Calu3 (cell line): ENCODE data around the gene KLHDC7A. TPM values are rescaled to one million over a fixed set of nuclear protein-coding genes. Genes with fewer than 3 reads are reported as not detected.

Experiments used
- BruUV-seq: library from RNA; stranded (reverse); fragments of 400-500 nt; replicated peaks from 2 replicates; lab custom pipeline; 2021; lab: Mats Ljungman, UMichigan
- CTCF ChIA-PET: fragments of 300-600 bp; sonication (Branson Sonifier 250); formaldehyde crosslinking; loops from one replicate; lab custom pipeline; 2022; ENCODE audit warnings: antibody characterized with exemption; lab: Charles Lee
- DNase-seq: peaks from one replicate; pipeline ENCODE4 v3.0.0; 2022
- H3K27ac Mint-ChIP-seq: one replicate; pipeline ENCODE4 v1.8.0; 2022; ENCODE audit warnings: mixed read lengths; ENCODE audit not compliant: unreplicated experiment
- H3K27me3 Mint-ChIP-seq: one replicate; pipeline ENCODE4 v1.8.0; 2022; ENCODE audit warnings: mixed read lengths; ENCODE audit not compliant: unreplicated experiment
- H3K36me3 Mint-ChIP-seq: one replicate; pipeline ENCODE4 v1.8.0; 2022; ENCODE audit warnings: mild to moderate bottlenecking, moderate library complexity, mixed read lengths; ENCODE audit not compliant: insufficient read depth, unreplicated experiment
- H3K4me1 Mint-ChIP-seq: one replicate; pipeline ENCODE4 v1.8.0; 2022; ENCODE audit warnings: mild to moderate bottlenecking, low read depth, mixed read lengths; ENCODE audit not compliant: unreplicated experiment
- H3K4me3 Mint-ChIP-seq: one replicate; pipeline ENCODE4 v1.8.0; 2022; ENCODE audit warnings: mild to moderate bottlenecking, low read depth, moderate library complexity, mixed read lengths; ENCODE audit not compliant: unreplicated experiment
- H3K9me3 Mint-ChIP-seq: one replicate; pipeline ENCODE4 v1.8.0; 2022; ENCODE audit warnings: low read depth, mixed read lengths; ENCODE audit not compliant: unreplicated experiment
- intact Hi-C: fragments of 100-400 bp; cut with micrococcal nuclease; formaldehyde crosslinking; loops from one replicate; pipeline ENCODE4 v1.10.0; 2022; ENCODE audit not compliant: unreplicated experiment
- total RNA-seq: library from RNA; stranded (reverse); gene quantifications from 2 replicates; pipeline ENCODE4 v1.2.3, GENCODE V29; 2022
- TF ChIP-seq, protein P1 (sequence below): fragments of 200-600 bp; IDR thresholded peaks from one replicate; pipeline ENCODE4 v1.8.0; 2022; ENCODE audit warnings: antibody characterized with exemption; ENCODE audit not compliant: unreplicated experiment

The KLHDC7A gene
- total RNA-seq, 1 experiment from 2014 or later: 14.3 TPM

DNA sequence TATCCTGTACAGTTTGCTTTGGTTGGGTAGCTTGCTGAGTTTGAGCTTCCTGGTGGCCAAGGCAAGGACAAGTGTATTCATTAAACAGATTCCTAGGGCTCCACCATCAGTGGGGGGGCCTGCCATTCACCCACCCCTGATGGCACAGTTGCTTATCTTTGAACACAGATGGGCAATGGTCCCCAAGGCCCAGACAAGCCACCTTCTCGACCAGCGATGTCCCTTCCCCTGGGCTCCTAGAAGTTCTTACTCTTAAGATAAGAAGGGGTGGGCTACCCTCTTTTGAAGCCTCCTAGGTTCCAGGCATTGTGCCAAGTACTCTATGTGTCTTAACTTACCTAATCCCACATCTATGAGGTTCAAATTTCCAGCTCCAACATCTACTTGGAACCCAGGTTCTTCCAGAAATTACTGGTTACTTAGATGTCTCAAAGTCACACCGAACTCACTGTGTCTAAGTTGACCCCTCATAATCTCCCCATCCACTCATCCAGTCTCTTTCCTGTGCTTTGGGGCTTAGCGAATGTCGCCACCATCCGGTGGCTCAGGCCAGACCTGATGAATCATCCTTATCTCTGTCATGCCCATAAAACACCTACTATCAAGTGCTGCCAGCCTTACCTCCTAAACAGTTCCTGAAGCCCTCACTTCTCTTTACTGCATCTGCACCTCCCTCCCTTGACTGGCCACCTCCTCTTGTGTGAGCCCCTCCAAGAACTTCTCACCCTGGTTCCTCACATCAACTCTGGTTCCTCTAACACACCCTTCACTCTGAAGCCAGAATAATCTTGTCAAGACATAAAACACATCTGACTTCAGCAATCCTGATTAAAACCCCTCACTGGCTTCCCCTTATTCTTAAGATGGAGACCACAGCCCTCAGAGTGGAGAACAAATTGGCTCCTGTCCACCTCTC is 50.1 kb downstream of the KLHDC7A start:
- Mint-ChIP-seq H3K9me3 (no peaks in the 10 kb centered on the region), H3K36me3 (no peaks in the 10 kb centered on the region), H3K4me1 (no peaks in the 10 kb centered on the region), H3K4me3 (no peak overlapping the region), H3K27me3 (peaks cover 96% of the 10 kb centered on the region), H3K27ac (no peak overlapping the region)
- TF ChIP-seq, protein P1, sequence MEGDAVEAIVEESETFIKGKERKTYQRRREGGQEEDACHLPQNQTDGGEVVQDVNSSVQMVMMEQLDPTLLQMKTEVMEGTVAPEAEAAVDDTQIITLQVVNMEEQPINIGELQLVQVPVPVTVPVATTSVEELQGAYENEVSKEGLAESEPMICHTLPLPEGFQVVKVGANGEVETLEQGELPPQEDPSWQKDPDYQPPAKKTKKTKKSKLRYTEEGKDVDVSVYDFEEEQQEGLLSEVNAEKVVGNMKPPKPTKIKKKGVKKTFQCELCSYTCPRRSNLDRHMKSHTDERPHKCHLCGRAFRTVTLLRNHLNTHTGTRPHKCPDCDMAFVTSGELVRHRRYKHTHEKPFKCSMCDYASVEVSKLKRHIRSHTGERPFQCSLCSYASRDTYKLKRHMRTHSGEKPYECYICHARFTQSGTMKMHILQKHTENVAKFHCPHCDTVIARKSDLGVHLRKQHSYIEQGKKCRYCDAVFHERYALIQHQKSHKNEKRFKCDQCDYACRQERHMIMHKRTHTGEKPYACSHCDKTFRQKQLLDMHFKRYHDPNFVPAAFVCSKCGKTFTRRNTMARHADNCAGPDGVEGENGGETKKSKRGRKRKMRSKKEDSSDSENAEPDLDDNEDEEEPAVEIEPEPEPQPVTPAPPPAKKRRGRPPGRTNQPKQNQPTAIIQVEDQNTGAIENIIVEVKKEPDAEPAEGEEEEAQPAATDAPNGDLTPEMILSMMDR: no peak
- DNase-seq: no peak
- BruUV-seq: no TSS peak
- CTCF ChIA-PET: no interaction called here
- intact Hi-C loops: no loop called here

DNA sequence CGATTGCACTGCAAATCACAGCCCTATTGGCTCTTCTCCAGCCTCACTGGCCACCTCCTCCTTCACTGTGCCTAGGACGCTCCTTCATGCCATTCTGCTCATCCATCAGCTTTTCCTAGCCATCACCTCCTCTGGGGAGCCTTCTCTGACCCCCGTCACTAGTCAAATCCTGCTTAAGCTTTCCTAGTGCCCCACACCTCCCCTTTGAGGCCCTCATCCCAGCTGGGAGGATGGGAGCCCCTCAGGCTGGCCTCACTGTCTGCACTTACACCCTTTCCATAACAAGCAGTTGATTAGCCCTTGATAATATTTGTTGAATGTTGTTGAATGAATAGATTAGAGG is 50.7 kb downstream of the KLHDC7A start:
- Mint-ChIP-seq H3K4me3 (no peak overlapping the region), H3K27ac (no peak overlapping the region), H3K36me3 (no peaks in the 10 kb centered on the region), H3K4me1 (no peaks in the 10 kb centered on the region), H3K9me3 (no peaks in the 10 kb centered on the region), H3K27me3 (peaks cover 96% of the 10 kb centered on the region)
- intact Hi-C loops: no loop called here
- TF ChIP-seq, protein P1: no peak
- no TSS peak for BruUV-seq
- CTCF ChIA-PET: no interaction called here
- no peak for DNase-seq

DNA sequence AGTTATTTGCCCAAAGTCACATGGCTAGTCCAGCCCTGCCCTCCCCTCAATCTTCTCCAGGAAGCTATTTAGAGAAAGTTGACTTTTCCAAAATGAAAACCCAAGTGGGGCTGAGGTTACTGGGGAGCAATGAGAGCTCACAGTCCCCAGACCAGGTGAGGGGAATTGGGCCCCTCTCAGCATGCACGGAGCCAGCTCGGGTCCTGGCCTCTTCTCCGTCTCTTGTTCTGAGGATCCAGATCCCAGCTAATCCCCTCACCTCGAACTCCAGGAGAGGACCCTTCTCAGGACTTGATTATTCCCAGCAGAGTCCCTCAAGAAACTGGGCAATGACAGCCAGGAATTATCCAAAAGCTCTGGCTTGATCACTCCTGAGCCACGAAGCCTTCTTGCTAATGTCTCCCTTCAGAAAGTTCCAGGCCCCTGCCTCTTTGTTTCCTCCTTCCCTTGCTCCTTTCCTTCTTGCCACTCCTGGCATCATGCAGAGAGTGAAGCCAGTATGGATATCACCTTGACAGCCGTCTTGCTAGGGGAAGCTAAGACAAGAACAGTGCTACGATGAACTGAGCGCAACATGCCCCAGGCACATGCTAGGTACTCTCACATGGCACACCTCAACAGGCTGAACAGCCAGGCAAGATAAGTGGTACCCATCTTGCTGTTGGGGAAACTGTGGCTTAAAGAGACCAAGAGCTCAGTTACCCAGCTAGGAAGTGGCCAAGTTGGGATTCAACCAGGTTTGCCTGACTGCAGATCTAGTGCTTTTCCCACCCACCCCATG is 51.9 kb downstream of the KLHDC7A start:
- intact Hi-C loops: no loop called here
- no peaks in the 10 kb centered on the region for H3K4me1 Mint-ChIP-seq
- no peak overlapping the region for H3K27ac Mint-ChIP-seq
- no peak for DNase-seq
- BruUV-seq: no TSS peak
- no peaks in the 10 kb centered on the region for H3K9me3 Mint-ChIP-seq
- TF ChIP-seq, protein P1: no peak
- peaks cover 96% of the 10 kb centered on the region for H3K27me3 Mint-ChIP-seq
- CTCF ChIA-PET: no interaction called here
- no peaks in the 10 kb centered on the region for H3K36me3 Mint-ChIP-seq
- no peak overlapping the region for H3K4me3 Mint-ChIP-seq

DNA sequence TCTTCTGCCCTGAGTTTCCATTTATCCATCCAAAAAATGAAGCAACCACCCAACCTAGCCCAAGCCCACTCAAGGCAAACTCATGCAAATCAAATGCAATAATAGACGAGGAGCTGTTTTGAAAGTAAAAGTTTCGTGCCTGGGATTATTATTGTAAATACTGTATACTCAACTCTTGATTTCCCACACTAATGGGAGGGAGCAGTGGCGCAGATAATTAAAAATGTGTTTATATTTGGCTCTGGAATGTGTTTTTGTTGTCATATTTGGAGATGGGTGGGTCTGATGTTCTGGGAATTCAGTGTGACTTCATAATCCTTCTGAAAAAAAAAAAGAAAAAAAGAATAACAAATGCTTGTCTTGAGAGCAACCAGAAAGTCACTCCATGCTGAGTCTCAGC is 52.5 kb downstream of the KLHDC7A start:
- Mint-ChIP-seq H3K9me3 (no peaks in the 10 kb centered on the region), H3K36me3 (no peaks in the 10 kb centered on the region), H3K27ac (no peak overlapping the region), H3K27me3 (peaks cover 96% of the 10 kb centered on the region), H3K4me3 (no peak overlapping the region), H3K4me1 (no peaks in the 10 kb centered on the region)
- intact Hi-C loops: no loop called here
- no peak for DNase-seq
- CTCF ChIA-PET: no interaction called here
- TF ChIP-seq, protein P1: no peak
- BruUV-seq: no TSS peak
